ENCODE measurements around the gene CFAP99.

The CFAP99 gene

GRCh38 chr4:2494992-2495391 is 76.2 kb downstream of the CFAP99 start:
- no peak for TF ChIP-seq CTCF (IDR thresholded peaks at IDR 0.05; ENCODE audit: low read depth, low read length, missing control alignments)
- DNase-seq (ENCODE audit: extremely low read depth, low read depth) = no peak
- H3K4me3 ChIP-seq (replicated peaks; ENCODE audit: low read depth, low read length) = no peak overlapping the region

GRCh38 chr4:2497324-2497723 is 78.6 kb downstream of the CFAP99 start:
- H3K4me3 ChIP-seq (replicated peaks; ENCODE audit: low read depth, low read length) = no peak overlapping the region

GRCh38 chr4:2497931-2498330 is 79.2 kb downstream of the CFAP99 start:
- DNase-seq (ENCODE audit: extremely low read depth, low read depth) = no peak
- no peak for TF ChIP-seq CTCF (IDR thresholded peaks at IDR 0.05; ENCODE audit: low read depth, low read length, missing control alignments)

More at GRCh38 chr4:2497324-2497723, 78.6 kb downstream of the CFAP99 start:
- no peak for DNase-seq (ENCODE audit: extremely low read depth, low read depth)
- no peak for TF ChIP-seq CTCF (IDR thresholded peaks at IDR 0.05; ENCODE audit: low read depth, low read length, missing control alignments)

GRCh38 chr4:2500547-2500946 is 81.8 kb downstream of the CFAP99 start:
- DNase-seq (ENCODE audit: extremely low read depth, low read depth) = no peak
- no peak for TF ChIP-seq CTCF (IDR thresholded peaks at IDR 0.05; ENCODE audit: low read depth, low read length, missing control alignments)
- H3K4me3 ChIP-seq (replicated peaks; ENCODE audit: low read depth, low read length) = no peak overlapping the region

More at GRCh38 chr4:2497931-2498330, 79.2 kb downstream of the CFAP99 start:
- no peak overlapping the region for H3K4me3 ChIP-seq (replicated peaks; ENCODE audit: low read depth, low read length)

- no peak for TF ChIP-seq CTCF (IDR thresholded peaks at IDR 0.05; ENCODE audit: low read depth, low read length, missing control alignments)
Measured at GRCh38 chr4:2501034-2501594, 82.4 kb downstream of the CFAP99 start.

GRCh38 chr4:2503809-2504208 is 85.1 kb downstream of the CFAP99 start:
- H3K4me3 ChIP-seq (replicated peaks; ENCODE audit: low read depth, low read length) = no peak overlapping the region
- DNase-seq (ENCODE audit: extremely low read depth, low read depth) = no peak
- no peak for TF ChIP-seq CTCF (IDR thresholded peaks at IDR 0.05; ENCODE audit: low read depth, low read length, missing control alignments)

More at GRCh38 chr4:2501034-2501594, 82.4 kb downstream of the CFAP99 start:
- no peak for DNase-seq (ENCODE audit: extremely low read depth, low read depth)
- H3K4me3 ChIP-seq (replicated peaks; ENCODE audit: low read depth, low read length) = no peak overlapping the region

GRCh38 chr4:2507259-2507658 is 88.5 kb downstream of the CFAP99 start:
- TF ChIP-seq CTCF (IDR thresholded peaks at IDR 0.05; ENCODE audit: low read depth, low read length, missing control alignments) = no peak
- no peak overlapping the region for H3K4me3 ChIP-seq (replicated peaks; ENCODE audit: low read depth, low read length)
- no peak for DNase-seq (ENCODE audit: extremely low read depth, low read depth)

Measured in HFF-Myc (cell line).